Measurements from ENCODE around the gene VEGFA. TPM values are rescaled to one million over a fixed set of nuclear protein-coding genes. Genes with fewer than 3 reads are reported as not detected.

Gene VEGFA
- total and polyA plus RNA-seq, 2 experiments from 2014 or later: 148 to 179 TPM

DNA sequence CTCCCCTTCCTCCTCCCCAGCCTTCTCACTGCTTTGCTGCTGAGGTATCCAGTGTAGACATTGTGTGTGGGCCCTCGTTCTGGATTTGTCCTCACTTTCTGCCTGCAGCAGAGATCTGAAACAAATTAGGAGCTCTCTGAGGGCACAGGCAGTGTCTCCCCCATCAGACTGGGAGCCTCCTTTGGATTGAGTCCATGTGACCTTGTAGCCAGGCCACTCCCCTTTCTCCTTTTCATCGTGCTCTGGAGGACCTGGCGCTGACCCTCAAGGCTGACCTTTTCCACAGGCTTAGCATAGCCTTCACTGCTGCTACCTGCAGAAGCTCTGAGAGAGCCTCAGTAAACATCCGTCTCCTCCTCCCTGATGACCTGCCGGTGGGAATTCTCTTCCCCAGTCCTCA, 26.2 kb downstream of the VEGFA start:
- no peaks in the 10 kb centered on the region for H3K9me3 ChIP-seq (ENCODE audit: low read depth)
- no peak for DNase-seq (ENCODE audit: low spot score)
- 62% methylated on average over 5 of the region's 5 CpGs for WGBS (ENCODE audit: low lambda C conversion rate, missing lambda C conversion rate)
- H3K79me2 ChIP-seq: no peaks in the 10 kb centered on the region
- H4K20me1 ChIP-seq (ENCODE audit: insufficient read depth, poor library complexity, severe bottlenecking): no peaks in the 10 kb centered on the region
- peaks cover 21% of the 10 kb centered on the region for H3K4me1 ChIP-seq (ENCODE audit: insufficient read depth)
- H3K27ac ChIP-seq: no peak overlapping the region
- H3K36me3 ChIP-seq (replicated peaks; ENCODE audit: insufficient read depth, low read depth): no peaks in the 10 kb centered on the region
- no peaks in the 10 kb centered on the region for H3K27me3 ChIP-seq
- no peak overlapping the region for H3K4me2 ChIP-seq
- TF ChIP-seq EZH2 (IDR thresholded peaks at IDR 0.05; ENCODE audit: borderline replicate concordance) (no peak), EZH2phosphoT487 (IDR thresholded peaks at IDR 0.05; ENCODE audit: low read depth, severe bottlenecking, unreplicated experiment) (no peak)
- TF ChIP-seq, protein P1, sequence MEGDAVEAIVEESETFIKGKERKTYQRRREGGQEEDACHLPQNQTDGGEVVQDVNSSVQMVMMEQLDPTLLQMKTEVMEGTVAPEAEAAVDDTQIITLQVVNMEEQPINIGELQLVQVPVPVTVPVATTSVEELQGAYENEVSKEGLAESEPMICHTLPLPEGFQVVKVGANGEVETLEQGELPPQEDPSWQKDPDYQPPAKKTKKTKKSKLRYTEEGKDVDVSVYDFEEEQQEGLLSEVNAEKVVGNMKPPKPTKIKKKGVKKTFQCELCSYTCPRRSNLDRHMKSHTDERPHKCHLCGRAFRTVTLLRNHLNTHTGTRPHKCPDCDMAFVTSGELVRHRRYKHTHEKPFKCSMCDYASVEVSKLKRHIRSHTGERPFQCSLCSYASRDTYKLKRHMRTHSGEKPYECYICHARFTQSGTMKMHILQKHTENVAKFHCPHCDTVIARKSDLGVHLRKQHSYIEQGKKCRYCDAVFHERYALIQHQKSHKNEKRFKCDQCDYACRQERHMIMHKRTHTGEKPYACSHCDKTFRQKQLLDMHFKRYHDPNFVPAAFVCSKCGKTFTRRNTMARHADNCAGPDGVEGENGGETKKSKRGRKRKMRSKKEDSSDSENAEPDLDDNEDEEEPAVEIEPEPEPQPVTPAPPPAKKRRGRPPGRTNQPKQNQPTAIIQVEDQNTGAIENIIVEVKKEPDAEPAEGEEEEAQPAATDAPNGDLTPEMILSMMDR (IDR thresholded peaks at IDR 0.05; ENCODE audit: poor library complexity): no peak
- H3K4me3 ChIP-seq: no peak overlapping the region
- H3K9me2 ChIP-seq (replicated peaks; ENCODE audit: insufficient read depth): no peaks in the 10 kb centered on the region
- no peak overlapping the region for H2AFZ ChIP-seq

DNA sequence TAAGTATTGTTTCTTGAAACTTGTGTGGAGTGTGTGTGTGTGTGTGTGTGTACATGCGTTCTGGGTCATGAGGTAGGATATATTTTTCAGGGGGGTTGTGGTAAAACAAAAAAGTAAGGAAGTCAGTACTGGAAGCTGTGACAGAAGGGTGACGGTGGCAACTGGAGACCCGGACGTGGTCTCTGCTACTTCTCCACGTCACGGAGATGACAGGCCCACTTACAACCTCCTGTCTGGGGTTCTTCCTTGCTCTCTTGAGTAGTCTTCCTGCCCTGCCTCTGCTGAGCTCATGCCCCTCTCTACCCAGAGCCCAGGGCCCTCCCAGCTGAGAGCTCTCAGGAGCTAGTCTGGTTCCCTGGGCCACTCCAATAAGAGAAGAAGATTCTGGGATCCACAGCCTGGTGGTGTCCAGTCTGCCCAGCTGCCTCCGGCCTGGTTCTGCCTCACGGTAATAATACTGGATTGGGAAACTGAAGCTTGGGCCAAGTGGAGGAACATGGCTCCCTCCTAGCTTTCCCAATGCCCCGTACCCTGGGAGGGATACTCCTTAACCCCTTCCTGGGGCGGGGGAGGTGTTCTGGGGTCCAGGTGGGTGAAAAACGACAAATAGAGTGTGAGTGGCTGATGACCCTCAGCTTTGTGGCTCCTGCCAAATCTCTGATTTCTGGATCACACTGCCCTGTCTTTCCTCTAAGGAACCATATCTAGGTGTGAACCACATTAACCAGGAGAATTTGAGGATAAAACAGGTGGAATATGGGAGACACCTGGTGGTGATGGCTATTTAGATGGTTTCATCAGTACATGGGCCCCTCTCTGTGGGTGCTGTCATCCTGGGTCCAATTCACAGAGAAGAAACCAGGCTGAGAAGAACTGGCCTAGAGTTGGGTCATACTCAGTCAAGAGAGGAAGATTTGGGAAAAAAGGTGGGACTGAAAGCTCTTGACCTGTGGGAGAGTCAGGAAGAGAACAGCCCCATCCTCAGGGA, 27.2 kb downstream of the VEGFA start:
- H3K4me2 ChIP-seq: no peak overlapping the region
- H3K4me1 ChIP-seq (ENCODE audit: insufficient read depth): peaks cover 26% of the 10 kb centered on the region
- WGBS (ENCODE audit: low lambda C conversion rate, missing lambda C conversion rate): 94% methylated on average over 11 of the region's 11 CpGs
- no peaks in the 10 kb centered on the region for H4K20me1 ChIP-seq (ENCODE audit: insufficient read depth, poor library complexity, severe bottlenecking)
- no peaks in the 10 kb centered on the region for H3K27me3 ChIP-seq
- no peaks in the 10 kb centered on the region for H3K9me3 ChIP-seq (ENCODE audit: low read depth)
- no peak overlapping the region for H3K4me3 ChIP-seq
- TF ChIP-seq EZH2 (IDR thresholded peaks at IDR 0.05; ENCODE audit: borderline replicate concordance) (no peak), EZH2phosphoT487 (IDR thresholded peaks at IDR 0.05; ENCODE audit: low read depth, severe bottlenecking, unreplicated experiment) (no peak)
- no peaks in the 10 kb centered on the region for H3K79me2 ChIP-seq
- no peak overlapping the region for H2AFZ ChIP-seq
- no peaks in the 10 kb centered on the region for H3K9me2 ChIP-seq (replicated peaks; ENCODE audit: insufficient read depth)
- H3K27ac ChIP-seq: peak overlapping the region; percentile 97
- no peaks in the 10 kb centered on the region for H3K36me3 ChIP-seq (replicated peaks; ENCODE audit: insufficient read depth, low read depth)
- no peak for DNase-seq (ENCODE audit: low spot score)

DNA sequence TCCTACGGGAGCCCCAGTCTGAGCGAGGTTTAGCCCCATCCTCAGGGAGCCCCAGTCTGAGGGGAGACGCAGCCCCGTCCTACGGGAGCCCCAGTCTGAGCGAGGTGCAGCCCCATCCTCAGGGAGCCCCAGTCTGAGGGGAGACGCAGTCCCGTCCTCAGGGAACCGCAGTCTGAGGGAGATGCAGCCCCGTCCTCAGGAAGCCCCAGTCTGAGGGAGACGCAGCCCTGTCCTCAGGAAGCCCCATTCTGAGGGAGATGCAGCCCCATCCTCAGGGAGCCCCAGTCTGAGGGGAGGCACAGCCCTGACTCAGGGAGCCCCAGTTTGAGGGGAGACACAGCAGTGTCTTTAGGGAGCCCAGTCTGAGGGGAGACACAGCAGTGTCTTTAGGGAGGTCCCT, 27.9 kb downstream of the VEGFA start:
- peaks cover 33% of the 10 kb centered on the region for H3K4me1 ChIP-seq (ENCODE audit: insufficient read depth)
- DNase-seq (ENCODE audit: low spot score): no peak
- no peaks in the 10 kb centered on the region for H3K79me2 ChIP-seq
- no peak overlapping the region for H3K4me3 ChIP-seq
- no peak overlapping the region for H3K4me2 ChIP-seq
- no peaks in the 10 kb centered on the region for H3K36me3 ChIP-seq (replicated peaks; ENCODE audit: insufficient read depth, low read depth)
- TF ChIP-seq EZH2 (IDR thresholded peaks at IDR 0.05; ENCODE audit: borderline replicate concordance) (no peak), EZH2phosphoT487 (IDR thresholded peaks at IDR 0.05; ENCODE audit: low read depth, severe bottlenecking, unreplicated experiment) (no peak)
- TF ChIP-seq, protein P1 (IDR thresholded peaks at IDR 0.05; ENCODE audit: poor library complexity): no peak
- no peak overlapping the region for H2AFZ ChIP-seq
- peak overlapping the region; percentile 97 for H3K27ac ChIP-seq
- no peaks in the 10 kb centered on the region for H3K9me3 ChIP-seq (ENCODE audit: low read depth)
- H3K27me3 ChIP-seq: no peaks in the 10 kb centered on the region
- H4K20me1 ChIP-seq (ENCODE audit: insufficient read depth, poor library complexity, severe bottlenecking): no peaks in the 10 kb centered on the region
- 94% methylated on average over 11 of the region's 11 CpGs for WGBS (ENCODE audit: low lambda C conversion rate, missing lambda C conversion rate)
- H3K9me2 ChIP-seq (replicated peaks; ENCODE audit: insufficient read depth): no peaks in the 10 kb centered on the region

Measured in hepatocyte (in vitro differentiated cells).